Progenitor cell of endocrine pancreas (in vitro differentiated cells): ENCODE results near the gene FBXW11. TPM values are rescaled to one million over a fixed set of nuclear protein-coding genes. Genes with fewer than 3 reads are reported as not detected.

Experiments
- DNase-seq: peaks from one replicate; pipeline ENCODE4 v3.0.0; 2021; ENCODE audit warnings: low spot score; ENCODE audit not compliant: unreplicated experiment
- H3K27ac Mint-ChIP-seq: 2 replicates; pipeline ENCODE4 v1.8.0; 2021; ENCODE audit warnings: mild to moderate bottlenecking, moderate library complexity, mixed read lengths
- H3K27me3 Mint-ChIP-seq: 2 replicates; pipeline ENCODE4 v1.8.0; 2021; ENCODE audit warnings: mixed read lengths
- H3K36me3 Mint-ChIP-seq: 2 replicates; pipeline ENCODE4 v1.8.0; 2022; ENCODE audit warnings: mixed read lengths; ENCODE audit not compliant: insufficient read depth
- H3K4me1 Mint-ChIP-seq: 2 replicates; pipeline ENCODE4 v1.8.0; 2021; ENCODE audit warnings: low read depth, mixed read lengths
- H3K4me3 Mint-ChIP-seq: 2 replicates; pipeline ENCODE4 v1.8.0; 2021; ENCODE audit warnings: low read depth, mild to moderate bottlenecking, moderate library complexity, mixed read lengths
- H3K9me3 Mint-ChIP-seq: 2 replicates; pipeline ENCODE4 v1.8.0; 2021; ENCODE audit warnings: low read depth, mixed read lengths
- CTCF ChIP-seq: fragments of 200-600 bp; sonication (generic); IDR thresholded peaks from one replicate; pipeline ENCODE4 v1.5.0; 2021; ENCODE audit warnings: antibody characterized with exemption, mild to moderate bottlenecking; ENCODE audit not compliant: unreplicated experiment
- total RNA-seq: library from RNA; stranded (reverse); gene quantifications from 2 replicates; pipeline ENCODE4 v1.2.1, GENCODE V29; 2021

FBXW11 gene
- total RNA-seq, 1 donor from 2014 or later = 63.5 TPM

GRCh38 chr5:171855798-171856763, 150.4 kb downstream of the FBXW11 start:
- Mint-ChIP-seq H3K36me3 (peaks cover 15% of the 10 kb centered on the region), H3K9me3 (no peaks in the 10 kb centered on the region), H3K27me3 (no peaks in the 10 kb centered on the region), H3K27ac (peak overlapping the region; percentile 26), H3K4me3 (no peak overlapping the region), H3K4me1 (peaks cover 8% of the 10 kb centered on the region)
- no peak for DNase-seq
- no peak for TF ChIP-seq CTCF

GRCh38 chr5:171855265-171855664, 151.2 kb downstream of the FBXW11 start:
- DNase-seq = no peak
- Mint-ChIP-seq H3K9me3 (no peaks in the 10 kb centered on the region), H3K27me3 (no peaks in the 10 kb centered on the region), H3K36me3 (peaks cover 14% of the 10 kb centered on the region), H3K27ac (no peak overlapping the region), H3K4me1 (peaks cover 13% of the 10 kb centered on the region), H3K4me3 (no peak overlapping the region)
- no peak for TF ChIP-seq CTCF

DNA sequence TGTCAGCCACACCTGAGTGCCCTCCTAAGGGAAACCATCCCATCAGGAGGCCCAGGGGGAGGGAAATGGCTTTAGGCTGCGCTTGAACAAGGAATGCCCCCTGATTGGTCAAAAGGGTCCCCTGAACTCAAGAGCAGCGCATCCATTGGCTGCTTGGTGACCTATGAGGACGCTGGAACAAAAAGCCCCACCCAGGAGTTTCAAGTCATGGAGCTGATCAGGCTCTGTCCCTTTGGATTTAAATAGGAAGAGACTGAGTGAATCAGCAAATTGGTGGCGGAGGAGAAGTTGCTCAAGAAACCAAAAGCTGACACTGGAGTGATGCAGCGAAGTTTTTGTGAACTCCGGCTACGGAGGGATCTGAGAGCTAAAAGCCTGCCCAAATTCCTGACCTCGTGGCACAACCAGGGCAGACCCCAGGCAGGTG, 154.2 kb downstream of the FBXW11 start:
- Mint-ChIP-seq H3K4me3 (no peak overlapping the region), H3K9me3 (no peaks in the 10 kb centered on the region), H3K27ac (peak overlapping the region; percentile 24), H3K36me3 (peaks cover 16% of the 10 kb centered on the region), H3K27me3 (no peaks in the 10 kb centered on the region), H3K4me1 (peaks cover 5% of the 10 kb centered on the region)
- no peak for TF ChIP-seq CTCF
- DNase-seq = no peak

DNA sequence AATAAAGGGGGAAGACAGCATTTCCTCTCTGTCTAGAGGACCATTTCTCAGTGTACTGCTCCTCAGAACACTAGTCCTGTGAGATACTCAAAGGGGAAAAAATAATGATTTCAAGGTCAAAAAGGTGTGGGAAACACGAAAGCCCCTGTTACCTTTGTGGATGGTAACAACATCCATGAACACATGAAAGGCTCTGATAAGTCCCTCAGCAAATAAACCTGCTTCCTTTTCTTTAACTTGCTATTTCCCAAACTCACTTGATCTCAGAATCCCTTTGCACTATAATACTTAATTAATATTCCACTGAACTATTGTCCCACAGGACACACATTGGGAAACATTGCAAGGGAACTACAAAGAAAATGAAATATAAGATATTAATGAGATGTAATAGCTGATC, 155.2 kb downstream of the FBXW11 start:
- DNase-seq = no peak
- no peaks in the 10 kb centered on the region for H3K9me3 Mint-ChIP-seq
- TF ChIP-seq CTCF = no peak
- peaks cover 16% of the 10 kb centered on the region for H3K36me3 Mint-ChIP-seq
- peaks cover 5% of the 10 kb centered on the region for H3K4me1 Mint-ChIP-seq
- no peaks in the 10 kb centered on the region for H3K27me3 Mint-ChIP-seq
- H3K4me3 Mint-ChIP-seq = no peak overlapping the region
- H3K27ac Mint-ChIP-seq = no peak overlapping the region

- Mint-ChIP-seq H3K4me3 (no peak overlapping the region), H3K9me3 (no peaks in the 10 kb centered on the region), H3K36me3 (peaks cover 15% of the 10 kb centered on the region), H3K4me1 (peaks cover 5% of the 10 kb centered on the region), H3K27ac (no peak overlapping the region), H3K27me3 (no peaks in the 10 kb centered on the region)
- DNase-seq = no peak
- peak; percentile 15 for TF ChIP-seq CTCF
These were observed 156.0 kb downstream of the FBXW11 start for GRCh38 chr5:171850324-171850947.
